Measurements from ENCODE around the gene CLTRN. TPM values are rescaled to one million over a fixed set of nuclear protein-coding genes. Genes with fewer than 3 reads are reported as not detected.

Gene CLTRN
- polyA plus RNA-seq, 1 of the 3 experiments (the other 2 are of a cell fraction) = 0.16 TPM

DNA sequence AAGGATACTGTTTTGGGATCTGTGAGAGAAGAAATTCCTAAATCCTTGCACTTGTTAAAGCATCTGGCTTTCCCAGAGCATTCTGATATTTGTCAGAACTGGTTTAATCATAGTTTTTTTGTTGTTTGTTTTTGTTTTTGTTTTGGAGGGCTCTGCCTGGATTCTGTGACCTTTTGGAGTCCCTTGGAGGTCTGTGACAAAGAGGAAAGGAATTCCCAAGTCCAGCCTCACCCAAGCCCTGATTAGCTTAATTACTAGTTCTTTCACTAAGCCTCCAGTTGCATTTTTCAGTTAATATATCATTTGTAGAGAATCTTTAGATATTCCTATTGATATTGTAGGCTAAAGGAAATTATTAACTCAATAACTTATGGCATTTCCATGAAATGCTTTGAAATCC, 64.6 kb downstream of the CLTRN start:
- no peak for TF ChIP-seq JUND (IDR thresholded peaks at IDR 0.05)
- TF ChIP-seq SMC3 (IDR thresholded peaks at IDR 0.05; ENCODE audit: low read depth, low read length) = no peak
- TF ChIP-seq FOSL2 (IDR thresholded peaks at IDR 0.05; ENCODE audit: borderline replicate concordance, low read depth) = no peak
- no peak for TF ChIP-seq SIN3A (IDR thresholded peaks at IDR 0.05; ENCODE audit: borderline replicate concordance, low read depth, low read length)
- TF ChIP-seq MEF2A (IDR thresholded peaks at IDR 0.05; ENCODE audit: borderline replicate concordance, low read depth) = no peak
- TF ChIP-seq, protein P1, sequence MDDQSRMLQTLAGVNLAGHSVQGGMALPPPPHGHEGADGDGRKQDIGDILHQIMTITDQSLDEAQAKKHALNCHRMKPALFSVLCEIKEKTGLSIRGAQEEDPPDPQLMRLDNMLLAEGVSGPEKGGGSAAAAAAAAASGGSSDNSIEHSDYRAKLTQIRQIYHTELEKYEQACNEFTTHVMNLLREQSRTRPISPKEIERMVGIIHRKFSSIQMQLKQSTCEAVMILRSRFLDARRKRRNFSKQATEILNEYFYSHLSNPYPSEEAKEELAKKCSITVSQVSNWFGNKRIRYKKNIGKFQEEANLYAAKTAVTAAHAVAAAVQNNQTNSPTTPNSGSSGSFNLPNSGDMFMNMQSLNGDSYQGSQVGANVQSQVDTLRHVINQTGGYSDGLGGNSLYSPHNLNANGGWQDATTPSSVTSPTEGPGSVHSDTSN (IDR thresholded peaks at IDR 0.05) = no peak
- TF ChIP-seq ELF1 (IDR thresholded peaks at IDR 0.05) = no peak
- no peak for TF ChIP-seq NRF1 (IDR thresholded peaks at IDR 0.05; ENCODE audit: low read depth, low read length)
- TF ChIP-seq, protein P2, sequence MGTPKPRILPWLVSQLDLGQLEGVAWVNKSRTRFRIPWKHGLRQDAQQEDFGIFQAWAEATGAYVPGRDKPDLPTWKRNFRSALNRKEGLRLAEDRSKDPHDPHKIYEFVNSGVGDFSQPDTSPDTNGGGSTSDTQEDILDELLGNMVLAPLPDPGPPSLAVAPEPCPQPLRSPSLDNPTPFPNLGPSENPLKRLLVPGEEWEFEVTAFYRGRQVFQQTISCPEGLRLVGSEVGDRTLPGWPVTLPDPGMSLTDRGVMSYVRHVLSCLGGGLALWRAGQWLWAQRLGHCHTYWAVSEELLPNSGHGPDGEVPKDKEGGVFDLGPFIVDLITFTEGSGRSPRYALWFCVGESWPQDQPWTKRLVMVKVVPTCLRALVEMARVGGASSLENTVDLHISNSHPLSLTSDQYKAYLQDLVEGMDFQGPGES (IDR thresholded peaks at IDR 0.05; ENCODE audit: low read depth, low read length) = no peak
- TF ChIP-seq, protein P3, sequence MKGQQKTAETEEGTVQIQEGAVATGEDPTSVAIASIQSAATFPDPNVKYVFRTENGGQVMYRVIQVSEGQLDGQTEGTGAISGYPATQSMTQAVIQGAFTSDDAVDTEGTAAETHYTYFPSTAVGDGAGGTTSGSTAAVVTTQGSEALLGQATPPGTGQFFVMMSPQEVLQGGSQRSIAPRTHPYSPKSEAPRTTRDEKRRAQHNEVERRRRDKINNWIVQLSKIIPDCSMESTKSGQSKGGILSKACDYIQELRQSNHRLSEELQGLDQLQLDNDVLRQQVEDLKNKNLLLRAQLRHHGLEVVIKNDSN (IDR thresholded peaks at IDR 0.05; ENCODE audit: borderline replicate concordance, low read depth) = no peak
- TF ChIP-seq EZH2phosphoT487 (IDR thresholded peaks at IDR 0.05; ENCODE audit: borderline replicate concordance, low read depth) = no peak
- CTCF ChIA-PET = no interaction called here
- Histone ChIP-seq H3K36me3 (replicated peaks in 1 of 2; ENCODE audit: control insufficient read depth in 1 of 2, insufficient read depth in 2 of 2, low read length in 1 of 2) (no peaks in the 10 kb centered on the region), H2AFZ (ENCODE audit: low read depth) (no peak overlapping the region), H3K79me2 (ENCODE audit: insufficient read depth) (no peaks in the 10 kb centered on the region), H3K9ac (no peak overlapping the region), H3K9me3 (no peaks in the 10 kb centered on the region), H3K27ac (ENCODE audit: low read depth in 2 of 2, low read length in 1 of 2) (no peak overlapping the region), H4K20me1 (ENCODE audit: insufficient read depth) (no peaks in the 10 kb centered on the region), H3K4me2 (no peak overlapping the region), H3K4me1 (ENCODE audit: control insufficient read depth in 1 of 2, insufficient read depth in 2 of 2, low read depth in 1 of 2, low read length in 1 of 2) (no peaks in the 10 kb centered on the region), H3K9me2 (no peaks in the 10 kb centered on the region), H3K27me3 (ENCODE audit: insufficient read depth) (no peaks in the 10 kb centered on the region; the same call in 1 of the 2 replicates), H3K4me3 (ENCODE audit: low read depth in 2 of 2, low read length in 1 of 2) (no peak overlapping the region), H3F3A (replicated peaks; ENCODE audit: insufficient read depth) (no peaks in the 10 kb centered on the region)
- DNase-seq = no peak
- POLR2A ChIA-PET = no interaction called here

DNA sequence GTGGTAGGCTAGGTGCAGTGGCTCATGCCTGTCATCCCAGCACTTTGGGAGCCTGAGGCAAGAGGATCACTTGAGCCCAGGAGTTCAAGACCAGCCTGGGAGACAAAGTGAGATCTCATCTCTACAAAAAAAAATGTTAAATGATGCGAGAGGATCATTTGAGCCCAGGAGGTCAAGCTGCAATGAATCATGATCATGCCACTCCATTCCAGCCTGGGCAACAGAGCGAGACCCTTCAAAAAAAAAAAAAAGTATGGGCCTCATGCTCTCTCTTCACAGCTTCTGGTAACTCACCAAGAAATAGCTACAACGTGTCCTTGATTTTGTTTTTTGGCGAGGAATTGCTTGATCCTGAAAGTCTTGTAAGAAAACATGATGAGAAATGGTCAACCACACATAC, 65.1 kb downstream of the CLTRN start:
- Histone ChIP-seq H3K4me2 (no peak overlapping the region), H3K9ac (no peak overlapping the region), H3K27me3 (ENCODE audit: insufficient read depth) (no peaks in the 10 kb centered on the region; the same call in 1 of the 2 replicates), H3K79me2 (ENCODE audit: insufficient read depth) (no peaks in the 10 kb centered on the region), H3K4me1 (ENCODE audit: control insufficient read depth in 1 of 2, insufficient read depth in 2 of 2, low read depth in 1 of 2, low read length in 1 of 2) (no peaks in the 10 kb centered on the region), H2AFZ (ENCODE audit: low read depth) (no peak overlapping the region), H3K9me3 (no peaks in the 10 kb centered on the region), H3K36me3 (replicated peaks in 1 of 2; ENCODE audit: control insufficient read depth in 1 of 2, insufficient read depth in 2 of 2, low read length in 1 of 2) (no peaks in the 10 kb centered on the region), H3K27ac (ENCODE audit: low read depth in 2 of 2, low read length in 1 of 2) (no peak overlapping the region), H3K4me3 (ENCODE audit: low read depth in 2 of 2, low read length in 1 of 2) (no peak overlapping the region), H3F3A (replicated peaks; ENCODE audit: insufficient read depth) (no peaks in the 10 kb centered on the region), H3K9me2 (no peaks in the 10 kb centered on the region), H4K20me1 (ENCODE audit: insufficient read depth) (no peaks in the 10 kb centered on the region)
- ChIA-PET CTCF (no interaction called here), POLR2A (no interaction called here)
- no peak for DNase-seq
- WGBS (ENCODE audit: low lambda C conversion rate) = 11% methylated on average over 4 of the region's 4 CpGs
- TF ChIP-seq NRF1 (IDR thresholded peaks at IDR 0.05; ENCODE audit: low read depth, low read length) (no peak), RCOR1 (IDR thresholded peaks at IDR 0.05; ENCODE audit: low read length) (no peak), RFX5 (IDR thresholded peaks at IDR 0.05; ENCODE audit: low read length) (no peak), SIN3A (IDR thresholded peaks at IDR 0.05; ENCODE audit: borderline replicate concordance, low read depth, low read length) (no peak), POLR2AphosphoS5 (IDR thresholded peaks at IDR 0.05; ENCODE audit: low read depth, low read length) (no peak), GATA2 (CRISPR knock-in tag; IDR thresholded peaks at IDR 0.05) (no peak), EZH2phosphoT487 (IDR thresholded peaks at IDR 0.05; ENCODE audit: borderline replicate concordance, low read depth) (no peak), JUND (IDR thresholded peaks at IDR 0.05) (no peak), RAD21 (IDR thresholded peaks at IDR 0.05; ENCODE audit: low read length) (no peak), EP300 (IDR thresholded peaks at IDR 0.05; ENCODE audit: borderline replicate concordance in 1 of 2, low read depth in 1 of 2, low read length in 1 of 2) (no peak), SMC3 (IDR thresholded peaks at IDR 0.05; ENCODE audit: low read depth, low read length) (no peak), RXRA (IDR thresholded peaks at IDR 0.05; ENCODE audit: borderline replicate concordance, low read depth) (no peak), MEF2A (IDR thresholded peaks at IDR 0.05; ENCODE audit: borderline replicate concordance, low read depth) (no peak)
- TF ChIP-seq, protein P1 (IDR thresholded peaks at IDR 0.05) = no peak
- TF ChIP-seq, protein P4, sequence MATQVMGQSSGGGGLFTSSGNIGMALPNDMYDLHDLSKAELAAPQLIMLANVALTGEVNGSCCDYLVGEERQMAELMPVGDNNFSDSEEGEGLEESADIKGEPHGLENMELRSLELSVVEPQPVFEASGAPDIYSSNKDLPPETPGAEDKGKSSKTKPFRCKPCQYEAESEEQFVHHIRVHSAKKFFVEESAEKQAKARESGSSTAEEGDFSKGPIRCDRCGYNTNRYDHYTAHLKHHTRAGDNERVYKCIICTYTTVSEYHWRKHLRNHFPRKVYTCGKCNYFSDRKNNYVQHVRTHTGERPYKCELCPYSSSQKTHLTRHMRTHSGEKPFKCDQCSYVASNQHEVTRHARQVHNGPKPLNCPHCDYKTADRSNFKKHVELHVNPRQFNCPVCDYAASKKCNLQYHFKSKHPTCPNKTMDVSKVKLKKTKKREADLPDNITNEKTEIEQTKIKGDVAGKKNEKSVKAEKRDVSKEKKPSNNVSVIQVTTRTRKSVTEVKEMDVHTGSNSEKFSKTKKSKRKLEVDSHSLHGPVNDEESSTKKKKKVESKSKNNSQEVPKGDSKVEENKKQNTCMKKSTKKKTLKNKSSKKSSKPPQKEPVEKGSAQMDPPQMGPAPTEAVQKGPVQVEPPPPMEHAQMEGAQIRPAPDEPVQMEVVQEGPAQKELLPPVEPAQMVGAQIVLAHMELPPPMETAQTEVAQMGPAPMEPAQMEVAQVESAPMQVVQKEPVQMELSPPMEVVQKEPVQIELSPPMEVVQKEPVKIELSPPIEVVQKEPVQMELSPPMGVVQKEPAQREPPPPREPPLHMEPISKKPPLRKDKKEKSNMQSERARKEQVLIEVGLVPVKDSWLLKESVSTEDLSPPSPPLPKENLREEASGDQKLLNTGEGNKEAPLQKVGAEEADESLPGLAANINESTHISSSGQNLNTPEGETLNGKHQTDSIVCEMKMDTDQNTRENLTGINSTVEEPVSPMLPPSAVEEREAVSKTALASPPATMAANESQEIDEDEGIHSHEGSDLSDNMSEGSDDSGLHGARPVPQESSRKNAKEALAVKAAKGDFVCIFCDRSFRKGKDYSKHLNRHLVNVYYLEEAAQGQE (IDR thresholded peaks at IDR 0.05; ENCODE audit: low read depth, low read length) = no peak
